IPS-18c (cell line): ENCODE measurements around the gene ROR2.
"Not testable (repeated sequence)": the region's sequence is repeated elsewhere in the genome, so short reads cannot be mapped to it uniquely, and the experiment has no call there.

Experiments
- H3K4me3 ChIP-seq: 2 replicates; pipeline ENCODE4 v1.7.0; 2013; ENCODE audit warnings: low read depth, mild to moderate bottlenecking, low read length, moderate library complexity; ENCODE audit not compliant: insufficient read depth
- H3K9me3 ChIP-seq: one replicate; pipeline ENCODE4 v1.6.1; 2013; ENCODE audit warnings: mild to moderate bottlenecking, low read length, moderate library complexity; ENCODE audit not compliant: control insufficient read depth, insufficient read depth

Gene ROR2

GRCh38 chr9:91949946-91950664 is at the start of gene ROR2:
Gene ROR2, minus strand, starts transcription at chr9:91950228.
- H3K4me3 ChIP-seq, result peak within 1 kb of the TSS; percentile 87

GRCh38 chr9:91995000-91995655 is 45.1 kb upstream of the ROR2 start:
- Histone ChIP-seq H3K4me3 (no peak overlapping the region), H3K9me3 (no peaks in the 10 kb centered on the region)

More at GRCh38 chr9:91949946-91950664, at the start of gene ROR2:
- peaks cover 4% of the 10 kb centered on the region for H3K9me3 ChIP-seq

GRCh38 chr9:91994422-91994821 is 44.4 kb upstream of the ROR2 start:
- no peak overlapping the region for H3K4me3 ChIP-seq
- H3K9me3 ChIP-seq, result no peaks in the 10 kb centered on the region

GRCh38 chr9:91992461-91993041 is 42.5 kb upstream of the ROR2 start:
- H3K9me3 ChIP-seq, result no peaks in the 10 kb centered on the region
- no peak overlapping the region for H3K4me3 ChIP-seq

- H3K9me3 ChIP-seq, result no peaks in the 10 kb centered on the region
- H3K4me3 ChIP-seq, result no peak overlapping the region
Observed at GRCh38 chr9:91991721-91992341, 41.8 kb upstream of the ROR2 start.

GRCh38 chr9:91986248-91986647 is 36.2 kb upstream of the ROR2 start:
- Histone ChIP-seq H3K9me3 (no peaks in the 10 kb centered on the region), H3K4me3 (no peak overlapping the region)

GRCh38 chr9:91985692-91986091 is 35.7 kb upstream of the ROR2 start:
- no peaks in the 10 kb centered on the region for H3K9me3 ChIP-seq
- no peak overlapping the region for H3K4me3 ChIP-seq

- H3K9me3 ChIP-seq, result no peaks in the 10 kb centered on the region
- H3K4me3 ChIP-seq, result no peak overlapping the region
Observed at GRCh38 chr9:91978740-91979414, 28.8 kb upstream of the ROR2 start.

GRCh38 chr9:91975254-91975653 is 25.2 kb upstream of the ROR2 start:
- not testable (repeated sequence) for H3K4me3 ChIP-seq, H3K9me3 ChIP-seq

GRCh38 chr9:91972711-91973110 is 22.7 kb upstream of the ROR2 start:
- no peak overlapping the region for H3K4me3 ChIP-seq
- no peaks in the 10 kb centered on the region for H3K9me3 ChIP-seq

- no peak overlapping the region for H3K4me3 ChIP-seq
- H3K9me3 ChIP-seq, result no peaks in the 10 kb centered on the region
Observed at GRCh38 chr9:91972076-91972626, 22.1 kb upstream of the ROR2 start.

- Histone ChIP-seq H3K4me3 (no peak overlapping the region), H3K9me3 (no peaks in the 10 kb centered on the region)
Observed at GRCh38 chr9:91967259-91967658, 17.2 kb upstream of the ROR2 start.

- no peaks in the 10 kb centered on the region for H3K9me3 ChIP-seq
- H3K4me3 ChIP-seq, result no peak overlapping the region
Observed at GRCh38 chr9:91966503-91966902, 16.5 kb upstream of the ROR2 start.

- H3K9me3 ChIP-seq, result no peaks in the 10 kb centered on the region
- H3K4me3 ChIP-seq, result no peak overlapping the region
Observed at GRCh38 chr9:91963711-91964240, 13.7 kb upstream of the ROR2 start.

GRCh38 chr9:91960367-91960766 is 10.3 kb upstream of the ROR2 start:
- H3K4me3 ChIP-seq, result no peak overlapping the region
- no peaks in the 10 kb centered on the region for H3K9me3 ChIP-seq

- no peaks in the 10 kb centered on the region for H3K9me3 ChIP-seq
- no peak overlapping the region for H3K4me3 ChIP-seq
Observed at GRCh38 chr9:91958174-91958573, 8.1 kb upstream of the ROR2 start.
